ENCODE results near the gene STK32B. TPM values are rescaled to one million over a fixed set of nuclear protein-coding genes. Genes with fewer than 3 reads are reported as not detected.

The STK32B gene
- total RNA-seq, 1 donor = 5.3 TPM

- TF ChIP-seq, protein P1, sequence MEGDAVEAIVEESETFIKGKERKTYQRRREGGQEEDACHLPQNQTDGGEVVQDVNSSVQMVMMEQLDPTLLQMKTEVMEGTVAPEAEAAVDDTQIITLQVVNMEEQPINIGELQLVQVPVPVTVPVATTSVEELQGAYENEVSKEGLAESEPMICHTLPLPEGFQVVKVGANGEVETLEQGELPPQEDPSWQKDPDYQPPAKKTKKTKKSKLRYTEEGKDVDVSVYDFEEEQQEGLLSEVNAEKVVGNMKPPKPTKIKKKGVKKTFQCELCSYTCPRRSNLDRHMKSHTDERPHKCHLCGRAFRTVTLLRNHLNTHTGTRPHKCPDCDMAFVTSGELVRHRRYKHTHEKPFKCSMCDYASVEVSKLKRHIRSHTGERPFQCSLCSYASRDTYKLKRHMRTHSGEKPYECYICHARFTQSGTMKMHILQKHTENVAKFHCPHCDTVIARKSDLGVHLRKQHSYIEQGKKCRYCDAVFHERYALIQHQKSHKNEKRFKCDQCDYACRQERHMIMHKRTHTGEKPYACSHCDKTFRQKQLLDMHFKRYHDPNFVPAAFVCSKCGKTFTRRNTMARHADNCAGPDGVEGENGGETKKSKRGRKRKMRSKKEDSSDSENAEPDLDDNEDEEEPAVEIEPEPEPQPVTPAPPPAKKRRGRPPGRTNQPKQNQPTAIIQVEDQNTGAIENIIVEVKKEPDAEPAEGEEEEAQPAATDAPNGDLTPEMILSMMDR (IDR thresholded peaks at IDR 0.05; ENCODE audit: insufficient read depth, low read length) = no peak
- no peak for DNase-seq (ENCODE audit: low read depth)
- H3K4me3 ChIP-seq (ENCODE audit: low read depth, low read length) = no peak overlapping the region
Measured at GRCh38 chr4:5489260-5489659, 438.0 kb downstream of the STK32B start.

GRCh38 chr4:5497489-5497888 is 446.2 kb downstream of the STK32B start:
- DNase-seq (ENCODE audit: low read depth) = no peak
- TF ChIP-seq, protein P1 (IDR thresholded peaks at IDR 0.05; ENCODE audit: insufficient read depth, low read length) = no peak
- H3K4me3 ChIP-seq (ENCODE audit: low read depth, low read length) = no peak overlapping the region

DNA sequence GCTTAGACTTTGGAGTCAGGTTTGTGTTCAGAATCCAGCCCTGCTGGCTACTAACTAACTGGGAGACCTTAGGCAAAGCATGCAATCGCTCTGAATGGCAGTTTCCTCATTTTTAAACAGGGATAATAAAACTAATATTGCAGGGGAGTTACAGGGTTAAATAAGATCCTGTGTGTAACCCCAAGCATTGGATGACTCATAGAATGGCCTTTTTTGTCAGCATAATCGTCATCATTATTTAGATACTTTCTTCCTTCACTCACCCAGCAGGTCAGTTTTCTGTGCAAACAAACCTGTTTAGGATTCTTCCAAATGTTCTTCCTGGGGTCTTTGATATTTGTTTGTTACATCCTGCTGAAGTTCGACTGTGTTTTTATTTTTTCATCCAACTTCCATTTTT is 448.9 kb downstream of the STK32B start:
- H3K4me3 ChIP-seq (ENCODE audit: low read depth, low read length) = no peak overlapping the region
- TF ChIP-seq, protein P1 (IDR thresholded peaks at IDR 0.05; ENCODE audit: insufficient read depth, low read length) = no peak
- no peak for DNase-seq (ENCODE audit: low read depth)

DNA sequence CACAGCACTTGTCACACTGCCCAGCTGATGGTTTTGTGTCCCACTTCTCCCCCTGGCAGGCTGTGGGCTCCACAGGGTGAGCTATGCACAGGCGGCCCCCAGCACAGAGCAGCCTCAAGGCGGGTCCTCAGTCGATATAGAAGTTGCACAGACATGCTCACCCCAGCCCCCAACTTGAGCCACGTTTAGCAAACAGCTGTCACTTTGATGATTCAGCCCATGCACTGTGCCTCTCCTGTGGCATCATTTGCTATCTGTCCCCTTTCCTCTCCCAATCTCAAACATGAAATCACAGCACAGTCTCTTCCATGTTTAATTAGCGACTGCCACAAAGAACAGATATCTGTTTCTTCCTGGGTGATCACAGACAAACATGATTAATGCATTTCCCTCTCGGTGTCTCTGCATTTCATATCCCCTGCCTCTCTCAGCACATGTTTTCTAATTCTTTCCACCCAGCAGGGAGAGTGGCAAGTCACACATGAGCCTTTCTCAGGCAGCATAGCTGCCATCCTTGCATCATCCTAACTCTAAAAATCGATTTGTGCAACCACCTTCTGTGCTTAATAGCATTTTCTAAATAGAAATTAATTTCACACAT is 452.2 kb downstream of the STK32B start:
- no peak overlapping the region for H3K4me3 ChIP-seq (ENCODE audit: low read depth, low read length)
- no peak for DNase-seq (ENCODE audit: low read depth)
- TF ChIP-seq, protein P1 (IDR thresholded peaks at IDR 0.05; ENCODE audit: insufficient read depth, low read length) = no peak

DNA sequence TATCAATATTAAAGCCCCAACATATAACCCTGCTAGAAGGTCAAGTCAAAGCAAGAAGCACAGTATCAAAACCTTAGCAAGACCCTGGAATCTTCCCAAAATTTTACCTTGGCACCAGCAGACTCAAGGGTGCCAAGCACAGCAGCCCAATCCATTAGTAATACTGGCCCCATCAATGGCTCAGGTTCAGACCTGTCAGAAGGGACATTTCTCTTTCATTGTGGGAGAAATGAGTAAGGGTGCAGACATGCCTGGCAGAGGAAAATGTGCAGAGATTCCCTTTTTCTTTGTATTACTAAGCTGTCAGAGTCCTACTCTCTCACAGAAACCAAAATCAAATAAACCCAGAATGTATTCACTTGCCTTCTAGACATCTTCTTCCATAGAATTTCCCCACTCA is 453.2 kb downstream of the STK32B start:
- DNase-seq (ENCODE audit: low read depth) = peak; percentile 30
- TF ChIP-seq, protein P1 (IDR thresholded peaks at IDR 0.05; ENCODE audit: insufficient read depth, low read length) = no peak
- no peak overlapping the region for H3K4me3 ChIP-seq (ENCODE audit: low read depth, low read length)

GRCh38 chr4:5510504-5510903 is 459.2 kb downstream of the STK32B start:
- TF ChIP-seq, protein P1 (IDR thresholded peaks at IDR 0.05; ENCODE audit: insufficient read depth, low read length) = no peak
- DNase-seq (ENCODE audit: low read depth) = no peak
- no peak overlapping the region for H3K4me3 ChIP-seq (ENCODE audit: low read depth, low read length)

DNA sequence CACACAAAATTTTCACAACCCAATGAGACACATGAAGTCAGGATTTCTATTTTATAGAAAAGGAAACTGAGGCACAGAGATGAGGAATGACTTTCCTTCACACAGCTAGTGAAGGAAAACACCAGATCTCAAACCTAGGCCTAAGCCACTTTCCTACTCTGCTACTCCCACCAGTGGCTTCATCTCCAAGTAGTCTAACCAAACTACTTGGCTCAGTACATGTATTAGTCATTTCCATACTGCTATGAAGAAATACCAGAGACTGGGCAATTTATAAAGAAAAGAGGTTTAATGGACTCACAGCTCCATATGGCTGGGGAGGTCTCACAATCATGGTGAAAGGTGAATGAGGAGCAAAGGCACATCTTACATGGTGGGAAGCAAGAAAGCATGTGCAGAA is 460.5 kb downstream of the STK32B start:
- no peak overlapping the region for H3K4me3 ChIP-seq (ENCODE audit: low read depth, low read length)
- peak; percentile 57 for DNase-seq (ENCODE audit: low read depth)
- TF ChIP-seq, protein P1 (IDR thresholded peaks at IDR 0.05; ENCODE audit: insufficient read depth, low read length) = no peak

Data from fibroblast of the aortic adventitia (primary cell).